Epithelial cell of esophagus (primary cell): ENCODE results near the gene CEP295NL.
A peak's percentile ranks its signal among the peaks of the same experiment; 100 is the strongest.

Experiments
- DNase-seq: peaks from one replicate; pipeline ENCODE4 v3.0.0; 2010; ENCODE audit warnings: low read depth
- H3K4me3 ChIP-seq: 2 replicates; pipeline ENCODE4 v1.5.1; 2011; ENCODE audit warnings: mild to moderate bottlenecking, low read length, control low read depth
- CTCF ChIP-seq: IDR thresholded peaks from 2 replicates; pipeline ENCODE4 v1.5.1; 2011; ENCODE audit warnings: low read depth, mild to moderate bottlenecking, low read length, control low read depth, inconsistent platforms; ENCODE audit not compliant: insufficient read depth; ENCODE audit errors: missing control alignments

CEP295NL gene

DNA sequence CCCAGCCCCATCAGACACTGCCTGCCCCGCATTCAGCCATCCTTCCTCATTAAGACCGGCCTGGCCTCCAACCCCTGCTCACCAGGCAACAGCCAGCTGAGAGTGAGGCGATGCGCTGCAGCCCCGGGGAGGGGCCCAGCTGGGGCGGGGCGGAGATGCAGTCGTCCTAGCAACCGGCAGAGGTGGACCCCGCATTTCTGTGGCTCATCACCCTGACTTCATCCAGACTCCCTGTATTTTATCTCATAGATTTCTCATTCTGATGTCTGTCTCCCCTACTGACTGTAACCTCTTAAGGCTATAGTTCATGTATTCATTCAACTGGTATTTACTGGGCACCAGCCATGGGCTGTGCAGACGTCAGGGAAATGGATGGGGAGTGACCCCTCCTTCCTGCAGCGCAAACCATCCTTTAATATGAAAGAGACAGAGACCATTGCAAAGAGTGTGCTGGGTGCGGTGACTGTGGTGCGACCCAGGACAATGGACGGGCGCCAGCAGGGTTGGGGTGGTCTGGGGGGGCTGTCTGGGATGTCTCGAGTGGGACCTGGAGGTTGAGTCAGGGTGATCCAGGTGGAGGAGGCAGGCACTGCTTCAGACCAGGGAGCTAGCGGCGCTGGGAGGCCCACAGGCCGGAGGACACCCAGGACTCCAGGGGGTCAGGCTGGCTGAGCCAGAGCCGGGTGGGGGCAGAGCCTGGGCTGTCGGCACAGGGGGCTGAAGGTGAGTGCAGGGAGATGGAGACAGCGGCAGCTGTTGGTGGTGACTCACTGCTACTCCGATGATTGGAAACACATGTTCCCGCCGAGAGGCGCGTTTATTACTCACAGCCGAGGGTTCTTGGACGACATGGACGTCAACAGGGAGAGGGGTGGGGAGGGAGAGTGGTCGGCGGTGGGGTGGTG is 32.7 kb upstream of the CEP295NL start:
- H3K4me3 ChIP-seq, result no peak overlapping the region
- DNase-seq, result peak; percentile 55
- no peak for TF ChIP-seq CTCF

- H3K4me3 ChIP-seq, result no peak overlapping the region
- TF ChIP-seq CTCF, result no peak
- DNase-seq, result no peak
These were observed 31.8 kb upstream of the CEP295NL start for GRCh38 chr17:78934681-78935418.

GRCh38 chr17:78933959-78934568 is 31.1 kb upstream of the CEP295NL start:
- peak; percentile 91 for DNase-seq
- no peak for TF ChIP-seq CTCF
- H3K4me3 ChIP-seq, result no peak overlapping the region

DNA sequence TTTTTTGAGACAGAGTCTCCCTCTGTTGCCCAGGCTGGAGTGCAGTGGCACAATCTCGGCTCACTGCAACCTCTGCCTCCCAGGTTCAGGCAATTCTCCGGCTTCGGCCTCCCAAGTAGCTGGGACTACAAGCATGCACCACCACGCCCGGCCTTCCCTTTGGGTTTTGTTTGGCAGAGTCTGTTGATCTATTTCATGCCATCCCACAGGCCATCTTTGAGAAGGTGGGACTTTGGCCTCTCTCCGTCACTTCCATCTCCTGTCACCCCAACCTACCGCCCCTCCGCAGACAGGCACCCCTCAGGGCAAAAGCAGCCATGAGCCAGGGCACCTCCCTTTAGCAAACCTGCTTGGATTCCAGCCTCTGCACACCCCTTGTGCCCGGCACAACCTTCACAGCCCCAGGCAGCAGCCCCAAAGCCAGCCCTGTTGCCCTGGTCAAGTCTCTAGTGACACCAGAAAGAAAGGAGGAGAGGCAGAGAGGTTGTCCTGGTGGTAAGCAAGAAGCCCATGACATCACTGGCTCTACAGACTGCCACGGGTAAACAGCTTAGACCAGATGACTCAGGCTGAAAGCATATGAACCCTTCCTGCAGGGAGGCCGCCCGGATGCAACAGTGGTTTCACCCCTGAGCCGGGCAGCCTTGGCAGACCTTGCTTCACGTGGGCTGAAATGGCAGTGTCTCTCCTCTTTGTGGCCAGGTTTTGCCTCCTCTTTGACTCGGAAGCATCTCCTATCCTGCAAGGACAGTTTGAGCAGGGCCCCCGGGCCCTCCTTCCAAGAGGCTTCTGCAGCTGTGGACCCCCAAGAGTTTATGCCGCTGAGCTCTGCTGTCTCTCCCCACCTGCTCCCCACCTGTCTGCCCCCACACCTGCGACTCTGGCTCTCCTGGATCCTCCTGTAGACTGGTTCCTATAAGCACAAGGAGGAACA is 30.3 kb upstream of the CEP295NL start:
- no peak for TF ChIP-seq CTCF
- no peak overlapping the region for H3K4me3 ChIP-seq
- peak; percentile 95 for DNase-seq

DNA sequence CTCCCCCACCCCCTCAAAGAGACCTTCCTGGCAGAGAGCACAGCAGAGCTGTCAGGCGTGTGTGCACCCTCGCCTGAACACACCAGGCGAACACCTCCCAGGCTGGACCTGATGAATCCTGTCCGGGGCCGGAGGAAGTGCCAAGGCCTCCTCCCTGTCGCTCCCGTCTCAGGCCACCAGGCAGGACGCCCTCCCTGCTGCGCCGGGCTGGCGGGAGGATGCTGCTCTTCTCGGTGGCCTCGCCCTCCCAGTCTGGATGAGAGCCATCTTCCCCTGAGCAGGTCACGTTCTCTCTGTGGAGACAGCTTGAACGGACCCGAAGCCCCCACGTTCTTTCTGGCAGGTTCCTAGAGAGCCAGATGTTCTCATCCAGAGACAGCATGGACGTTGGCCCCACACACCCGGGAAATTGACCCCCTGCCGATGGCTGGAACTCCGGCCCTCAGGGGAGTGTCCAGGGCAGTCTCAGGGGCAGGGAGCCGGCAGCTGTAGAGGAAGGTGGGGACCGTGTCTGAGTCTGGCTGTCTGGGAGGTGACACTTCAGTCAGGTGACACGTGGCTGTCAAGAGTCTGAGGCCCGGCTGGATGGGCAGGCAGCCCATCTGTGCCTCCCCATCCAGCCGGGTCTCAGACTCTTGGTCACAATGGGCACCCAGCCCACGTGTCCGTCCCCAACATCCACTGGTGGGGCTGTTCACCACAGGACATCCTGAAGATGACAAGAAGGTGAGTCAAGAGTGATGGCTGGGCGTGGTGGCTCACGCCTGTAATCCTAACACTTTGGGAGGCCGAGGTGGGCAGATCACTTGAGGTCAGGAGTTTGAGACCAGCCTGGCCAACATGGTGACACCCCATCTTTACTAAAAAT is 27.1 kb upstream of the CEP295NL start:
- DNase-seq, result no peak
- no peak for TF ChIP-seq CTCF
- H3K4me3 ChIP-seq, result no peak overlapping the region
